Measurements from ENCODE around the gene BRCA1. TPM values are rescaled to one million over a fixed set of nuclear protein-coding genes. Genes with fewer than 3 reads are reported as not detected.
A peak's percentile ranks its signal among the peaks of the same experiment; 100 is the strongest.
"Not testable (repeated sequence)": the region's sequence is repeated elsewhere in the genome, so short reads cannot be mapped to it uniquely, and the experiment has no call there.

BRCA1 gene
- total and polyA plus RNA-seq, 3 donors from 2014 or later = 20.9 to 47.7 (median 28.6) TPM

DNA sequence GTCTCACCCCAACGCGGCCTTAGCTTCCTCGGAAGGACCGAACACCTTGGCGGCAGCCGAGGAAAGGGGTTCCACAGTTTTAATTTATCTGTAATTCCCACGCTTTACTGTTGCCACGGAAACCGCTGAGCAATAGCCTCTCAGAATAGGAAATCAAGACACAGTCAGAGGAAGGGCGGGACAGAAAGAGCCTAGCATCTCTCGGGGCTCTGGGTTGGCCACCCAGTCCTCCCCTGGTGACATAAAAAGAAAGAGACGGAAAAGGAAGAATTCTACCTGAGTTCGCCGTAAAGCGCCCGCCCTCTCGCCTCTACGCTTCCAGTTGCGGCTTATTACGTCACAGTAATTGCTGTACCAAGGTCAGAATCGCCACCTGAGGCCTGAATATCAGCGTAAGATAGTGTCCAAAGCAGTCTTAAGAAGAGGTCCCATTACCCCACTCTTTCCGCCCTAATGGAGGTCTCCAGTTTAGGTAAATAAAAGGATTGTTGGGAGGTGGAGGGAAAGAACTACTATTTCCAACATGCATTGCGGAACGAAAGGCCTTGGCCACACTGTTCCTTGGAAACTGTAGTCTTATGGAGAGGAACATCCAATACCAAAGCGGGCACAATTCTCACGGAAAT, 45.1 kb upstream of the BRCA1 start:
- Histone ChIP-seq H3K36me3 (ENCODE audit: low read depth, missing control alignments) (no peaks in the 10 kb centered on the region), H3K27me3 (no peaks in the 10 kb centered on the region), H3K4me1 (peaks cover 28% of the 10 kb centered on the region), H3K4me3 (peak overlapping the region; percentile 85 to 89), H3K27ac (peak overlapping the region; percentile 99 to 100), H3K9me3 (no peaks in the 10 kb centered on the region)
- TF ChIP-seq, protein P1, sequence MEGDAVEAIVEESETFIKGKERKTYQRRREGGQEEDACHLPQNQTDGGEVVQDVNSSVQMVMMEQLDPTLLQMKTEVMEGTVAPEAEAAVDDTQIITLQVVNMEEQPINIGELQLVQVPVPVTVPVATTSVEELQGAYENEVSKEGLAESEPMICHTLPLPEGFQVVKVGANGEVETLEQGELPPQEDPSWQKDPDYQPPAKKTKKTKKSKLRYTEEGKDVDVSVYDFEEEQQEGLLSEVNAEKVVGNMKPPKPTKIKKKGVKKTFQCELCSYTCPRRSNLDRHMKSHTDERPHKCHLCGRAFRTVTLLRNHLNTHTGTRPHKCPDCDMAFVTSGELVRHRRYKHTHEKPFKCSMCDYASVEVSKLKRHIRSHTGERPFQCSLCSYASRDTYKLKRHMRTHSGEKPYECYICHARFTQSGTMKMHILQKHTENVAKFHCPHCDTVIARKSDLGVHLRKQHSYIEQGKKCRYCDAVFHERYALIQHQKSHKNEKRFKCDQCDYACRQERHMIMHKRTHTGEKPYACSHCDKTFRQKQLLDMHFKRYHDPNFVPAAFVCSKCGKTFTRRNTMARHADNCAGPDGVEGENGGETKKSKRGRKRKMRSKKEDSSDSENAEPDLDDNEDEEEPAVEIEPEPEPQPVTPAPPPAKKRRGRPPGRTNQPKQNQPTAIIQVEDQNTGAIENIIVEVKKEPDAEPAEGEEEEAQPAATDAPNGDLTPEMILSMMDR (IDR thresholded peaks at IDR 0.05) = no peak
- peak; percentile 76 for TF ChIP-seq POLR2A (IDR thresholded peaks at IDR 0.05)
- intact Hi-C loops (cut with DNase I; ENCODE audit: low total_unique reads) = no loop called here
- 0% methylated on average over 27 of the region's 27 CpGs for WGBS, 2 donors
- peak; percentile 97 for DNase-seq

DNA sequence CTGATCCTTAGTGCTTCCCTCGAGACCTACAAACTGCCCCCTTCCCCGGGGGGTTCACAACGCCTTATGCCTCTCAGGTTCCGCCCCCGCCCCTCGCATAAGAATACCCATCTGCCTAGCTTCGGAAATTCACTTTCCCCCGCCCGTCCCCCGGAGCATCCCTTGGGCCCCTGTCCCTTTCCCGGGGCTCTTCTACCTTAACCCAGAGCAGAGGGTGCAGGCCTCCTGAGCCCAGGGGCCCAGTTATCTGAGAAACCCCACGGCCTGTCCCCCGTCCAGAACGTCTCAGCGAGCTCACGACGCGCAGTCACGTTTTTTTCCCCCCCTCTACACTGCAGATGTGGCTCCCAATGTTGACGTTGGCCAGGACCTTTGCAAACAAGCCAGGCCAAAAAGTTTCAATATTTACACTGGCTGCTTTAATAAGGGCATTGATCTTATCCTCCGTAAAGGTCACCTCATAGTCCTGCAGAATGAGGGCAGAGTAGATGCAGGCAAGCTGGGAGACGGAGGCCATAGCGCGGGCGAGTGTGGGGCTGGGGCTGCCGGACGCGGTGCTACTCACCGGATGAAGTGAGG, 44.5 kb upstream of the BRCA1 start:
- H3K9me3 ChIP-seq = no peaks in the 10 kb centered on the region
- no peaks in the 10 kb centered on the region for H3K36me3 ChIP-seq (ENCODE audit: low read depth, missing control alignments)
- peak; percentile 46 for DNase-seq
- TF ChIP-seq, protein P1 (IDR thresholded peaks at IDR 0.05) = no peak
- no peak for TF ChIP-seq POLR2A (IDR thresholded peaks at IDR 0.05)
- H3K27me3 ChIP-seq = no peaks in the 10 kb centered on the region
- H3K27ac ChIP-seq = peak overlapping the region; percentile 99 to 100
- H3K4me3 ChIP-seq = peak overlapping the region; percentile 85 to 89
- peaks cover 23% of the 10 kb centered on the region for H3K4me1 ChIP-seq
- 0 to 1% methylated on average over 29 of the region's 29 CpGs for WGBS, 2 donors
- intact Hi-C loops (cut with DNase I; ENCODE audit: low total_unique reads) = no loop called here

DNA sequence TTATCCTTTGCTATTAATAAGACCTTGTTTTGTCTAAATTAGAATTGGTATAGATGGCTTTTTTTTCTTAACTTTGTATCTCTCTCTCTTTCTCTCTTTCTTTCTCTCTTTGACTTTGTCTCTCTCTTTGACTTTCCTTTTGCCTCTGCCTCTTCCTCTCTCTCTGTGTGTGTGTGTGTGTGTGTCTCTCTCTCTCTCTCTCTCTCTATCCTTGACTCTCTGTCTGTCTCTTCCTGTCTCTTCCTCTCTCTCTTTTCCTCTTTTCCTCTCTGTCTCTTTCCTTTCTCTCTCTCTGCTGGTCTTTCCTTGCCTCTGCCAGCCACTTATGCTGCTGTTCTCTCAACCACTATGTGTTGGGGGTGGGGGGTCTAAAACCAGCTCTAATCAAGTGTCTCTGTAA, 40.8 kb upstream of the BRCA1 start:
- H3K27me3 ChIP-seq; H3K4me3 ChIP-seq; H3K36me3 ChIP-seq (ENCODE audit: low read depth, missing control alignments); H3K4me1 ChIP-seq; intact Hi-C loops (cut with DNase I; ENCODE audit: low total_unique reads); H3K9me3 ChIP-seq; DNase-seq; H3K27ac ChIP-seq: not testable (repeated sequence)

DNA sequence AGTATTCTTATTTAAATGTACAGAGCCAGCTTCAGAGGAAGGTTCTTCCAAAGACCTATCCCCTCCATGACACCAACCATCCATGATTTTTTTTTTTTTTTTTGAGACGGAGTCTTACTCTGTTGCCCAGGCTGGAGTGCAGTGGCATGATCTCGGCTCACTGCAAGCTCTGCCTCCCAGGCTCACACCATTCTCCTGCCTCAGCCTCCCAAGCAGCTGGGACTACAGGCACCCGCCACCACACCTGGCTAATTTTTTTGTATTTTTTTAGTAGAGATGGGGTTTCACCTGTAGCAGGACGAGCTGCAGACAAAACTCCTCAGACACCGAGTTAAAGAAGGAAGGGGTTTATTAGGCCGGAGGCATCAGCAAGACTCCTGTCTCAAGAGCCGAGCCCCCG, 34.8 kb upstream of the BRCA1 start:
- H3K4me1 ChIP-seq; DNase-seq; H3K36me3 ChIP-seq (ENCODE audit: low read depth, missing control alignments); H3K27ac ChIP-seq; H3K9me3 ChIP-seq; intact Hi-C loops (cut with DNase I; ENCODE audit: low total_unique reads); H3K27me3 ChIP-seq; H3K4me3 ChIP-seq: not testable (repeated sequence)
- 94 to 96% methylated on average over 8 of the region's 8 CpGs for WGBS, 2 donors

DNA sequence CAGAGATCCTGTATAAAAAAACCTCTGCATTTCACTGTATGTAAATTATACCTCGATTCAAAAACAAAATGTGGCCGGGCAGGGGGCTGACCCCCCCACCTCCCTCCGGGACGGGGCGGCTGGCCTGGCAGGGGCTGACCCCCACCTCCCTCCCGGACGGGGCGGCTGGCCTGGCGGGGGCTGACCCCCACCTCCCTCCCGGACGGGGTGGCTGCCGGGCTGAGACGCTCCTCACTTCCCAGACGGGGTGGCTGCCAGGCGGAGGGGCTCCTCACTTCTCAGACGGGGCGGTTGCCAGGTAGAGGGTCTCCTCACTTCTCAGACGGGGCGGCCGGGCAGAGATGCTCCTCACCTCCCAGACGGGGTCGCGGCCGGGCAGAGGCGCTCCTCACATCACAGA, 34.1 kb upstream of the BRCA1 start:
- H3K4me3 ChIP-seq; intact Hi-C loops (cut with DNase I; ENCODE audit: low total_unique reads); DNase-seq; H3K27me3 ChIP-seq; H3K27ac ChIP-seq; H3K36me3 ChIP-seq (ENCODE audit: low read depth, missing control alignments); H3K9me3 ChIP-seq; H3K4me1 ChIP-seq: not testable (repeated sequence)
- WGBS, 2 donors = 90 to 100% methylated on average over 3 to 24 of the region's 25 CpGs

DNA sequence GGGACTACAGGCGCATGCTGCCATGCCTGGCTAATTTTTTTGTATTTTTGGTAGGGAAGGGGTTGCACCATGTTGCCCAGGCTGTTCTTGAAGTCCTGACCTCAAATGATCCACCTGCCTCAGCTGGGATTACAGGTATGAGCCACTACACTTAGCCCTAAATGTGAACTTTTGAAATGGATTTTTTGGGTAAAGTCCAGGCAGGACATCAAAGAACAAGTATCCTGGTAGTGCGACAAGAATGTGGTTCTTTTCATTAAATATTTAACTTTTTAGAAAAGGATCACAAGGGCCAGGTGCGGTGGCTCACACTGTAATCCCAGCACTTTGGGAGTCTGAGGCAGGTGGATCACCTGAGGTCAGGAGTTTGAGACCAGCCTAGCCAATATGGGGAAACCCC, 30.5 kb upstream of the BRCA1 start:
- Histone ChIP-seq H3K4me1 (peaks cover 8% of the 10 kb centered on the region), H3K27me3 (no peaks in the 10 kb centered on the region), H3K4me3 (no peak overlapping the region), H3K27ac (no peak overlapping the region), H3K9me3 (no peaks in the 10 kb centered on the region), H3K36me3 (ENCODE audit: low read depth, missing control alignments) (no peaks in the 10 kb centered on the region)
- TF ChIP-seq POLR2A (IDR thresholded peaks at IDR 0.05) = no peak
- TF ChIP-seq, protein P1 (IDR thresholded peaks at IDR 0.05) = no peak
- 89 to 96% methylated on average over 3 of the region's 3 CpGs for WGBS, 2 donors
- DNase-seq = no peak
- intact Hi-C loops (cut with DNase I; ENCODE audit: low total_unique reads) = no loop called here

DNA sequence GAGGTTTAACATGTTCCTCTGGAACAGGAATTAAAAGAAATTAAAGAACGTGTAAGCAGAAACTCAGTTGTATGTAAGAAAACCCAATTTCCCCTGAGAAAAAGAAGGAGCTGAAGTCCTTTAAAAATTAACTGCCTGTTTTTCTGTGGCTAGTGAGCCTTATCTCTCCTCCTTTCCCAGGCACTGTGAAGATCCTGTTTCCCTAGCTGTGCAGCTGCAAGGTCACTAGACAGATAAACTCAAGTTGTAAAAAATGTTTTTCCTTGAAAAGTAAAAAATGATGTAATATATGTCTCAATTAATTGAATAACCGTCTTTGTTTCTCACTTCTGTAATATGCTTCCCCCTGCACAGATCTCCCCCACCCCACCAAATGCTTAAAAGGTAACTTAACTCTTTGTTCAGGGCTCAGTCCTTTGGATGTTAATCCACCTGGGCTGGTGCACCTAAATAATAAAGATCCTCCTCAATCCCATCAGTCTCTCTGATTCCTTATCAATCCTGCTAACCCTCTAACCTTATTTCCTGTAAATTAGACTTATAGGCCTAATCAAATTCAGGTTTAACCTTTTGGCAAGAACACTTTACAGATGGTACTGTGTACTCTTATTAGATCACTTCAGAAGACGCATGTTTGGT, 28.2 kb upstream of the BRCA1 start:
- intact Hi-C loops (cut with DNase I; ENCODE audit: low total_unique reads); DNase-seq; H3K4me1 ChIP-seq; H3K36me3 ChIP-seq (ENCODE audit: low read depth, missing control alignments); H3K9me3 ChIP-seq; H3K4me3 ChIP-seq; H3K27me3 ChIP-seq: not testable (repeated sequence)
- 39 to 45% methylated on average over 3 of the region's 3 CpGs for WGBS, 2 donors
- peak overlapping the region; percentile 57 to 65 for H3K27ac ChIP-seq
